DMS114 treated with DMSO at 0.1 percent for 48 hours (cell line): ENCODE data around the gene PLEKHA7.
"Not testable (repeated sequence)": the region's sequence is repeated elsewhere in the genome, so short reads cannot be mapped to it uniquely, and the experiment has no call there.

Experiments
- DNase-seq: peaks from one replicate; lab custom pipeline; 2025; ENCODE audit not compliant: unreplicated experiment; lab: John Stamatoyannopoulos, UW

PLEKHA7 gene

DNA sequence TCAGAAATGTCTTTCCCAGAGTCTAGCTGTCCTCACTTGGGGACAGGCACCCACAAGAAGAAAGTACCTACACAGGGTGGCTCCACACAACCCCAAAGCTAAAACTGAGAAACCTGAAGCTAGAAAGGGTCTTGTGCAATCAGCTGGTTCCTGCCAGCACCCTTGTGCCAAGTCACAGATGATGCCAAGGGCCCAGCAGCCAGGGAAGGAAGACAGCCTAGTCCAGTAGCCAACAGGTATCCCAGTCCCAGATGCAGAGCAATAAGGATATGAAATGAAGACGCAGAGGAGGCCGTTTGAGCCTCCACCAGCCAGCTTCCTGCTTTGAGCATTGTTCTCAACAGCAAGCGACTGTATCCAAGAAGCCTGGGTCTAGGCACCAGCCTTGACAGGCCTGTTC is 6.1 kb downstream of the PLEKHA7 start:
- DNase-seq = no peak

- no peak for DNase-seq
Observed at GRCh38 chr11:17005646-17006045, 8.6 kb downstream of the PLEKHA7 start.

GRCh38 chr11:17004486-17005148 is 9.6 kb downstream of the PLEKHA7 start:
- no peak for DNase-seq

GRCh38 chr11:17003426-17003825 is 10.8 kb downstream of the PLEKHA7 start:
- DNase-seq = no peak

DNA sequence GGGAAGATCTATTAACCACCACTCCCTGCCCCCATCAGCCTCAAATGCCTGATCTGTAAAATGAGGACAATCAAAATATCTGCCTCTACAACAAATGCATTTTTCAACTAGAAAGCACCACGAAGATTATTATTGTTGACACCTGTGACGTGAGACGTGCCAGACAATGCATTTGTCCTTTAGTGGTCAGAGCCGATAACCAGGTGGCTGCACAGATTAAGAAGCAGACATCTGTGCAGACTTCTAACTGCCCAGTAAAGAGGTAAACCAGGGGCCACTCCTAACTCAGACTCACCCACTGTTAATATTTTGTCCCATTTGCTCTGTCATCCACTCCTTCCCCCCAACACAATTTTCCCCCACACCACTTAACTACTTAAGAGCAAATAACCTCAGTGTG is 11.7 kb downstream of the PLEKHA7 start:
- no peak for DNase-seq

DNA sequence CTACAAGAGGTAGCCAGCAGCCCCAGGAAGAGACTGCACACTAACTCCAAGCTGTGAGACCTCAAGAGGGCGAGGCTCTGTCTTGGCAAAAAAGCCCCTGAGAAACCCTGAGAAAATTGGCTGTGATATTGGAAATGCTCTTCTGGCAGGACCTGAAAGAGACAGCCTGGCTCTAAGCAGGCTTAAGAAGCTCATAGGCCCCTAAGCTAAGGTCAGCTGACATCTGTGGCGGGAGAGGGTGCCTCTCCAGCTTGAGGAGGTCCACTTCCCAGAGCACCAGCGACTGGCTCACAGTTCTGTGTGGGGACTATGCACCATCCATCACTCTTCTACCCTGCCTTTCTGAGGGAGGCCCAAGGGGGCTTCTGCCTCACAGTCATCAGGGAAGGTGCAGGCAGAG is 12.4 kb downstream of the PLEKHA7 start:
- DNase-seq = no peak

DNA sequence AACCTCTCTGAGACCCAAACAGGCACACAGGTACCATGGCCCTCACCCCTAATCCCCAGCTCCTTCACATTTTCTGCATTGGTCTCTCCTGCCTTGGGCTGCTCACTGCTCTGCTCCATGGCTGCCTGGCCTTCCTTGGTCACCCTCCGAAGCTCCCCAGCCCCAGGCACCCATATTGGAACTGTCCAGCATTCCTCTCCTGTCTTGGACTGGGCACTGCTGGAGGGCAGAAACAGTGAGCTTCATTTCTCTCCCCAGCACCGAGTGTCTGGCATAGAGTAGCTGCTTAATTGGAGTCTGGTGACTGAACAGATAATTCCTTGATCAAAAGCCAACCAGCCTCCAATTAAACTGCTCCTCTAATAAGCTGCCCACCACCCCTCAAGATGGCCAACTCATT is 13.2 kb downstream of the PLEKHA7 start:
- no peak for DNase-seq

DNA sequence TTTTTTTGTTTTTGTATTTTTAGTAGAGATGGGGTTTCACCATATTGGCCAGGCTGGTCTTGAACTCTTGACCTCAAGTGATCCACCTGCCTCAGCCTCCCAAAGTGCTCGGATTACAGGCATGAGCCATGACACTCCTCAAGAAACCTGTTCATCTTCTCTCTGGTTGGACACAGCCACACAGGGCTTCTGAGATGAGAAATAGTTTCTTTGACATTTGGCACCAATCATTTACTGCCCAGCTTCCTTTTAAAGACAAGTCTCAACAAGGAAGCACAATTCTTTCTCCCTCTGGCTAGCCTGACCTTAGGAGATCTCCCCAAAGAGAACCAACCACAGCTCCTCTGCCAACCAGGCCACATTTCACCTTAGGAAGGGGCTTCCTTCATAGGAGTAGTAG is 14.0 kb downstream of the PLEKHA7 start:
- DNase-seq = not testable (repeated sequence)

- no peak for DNase-seq
Observed at GRCh38 chr11:16999116-16999515, 15.1 kb downstream of the PLEKHA7 start.

GRCh38 chr11:16997624-16998023 is 16.6 kb downstream of the PLEKHA7 start:
- DNase-seq = no peak

- DNase-seq = no peak
Observed at GRCh38 chr11:16993495-16993894, 20.7 kb downstream of the PLEKHA7 start.

GRCh38 chr11:16992846-16993245 is 21.4 kb downstream of the PLEKHA7 start:
- DNase-seq = no peak

DNA sequence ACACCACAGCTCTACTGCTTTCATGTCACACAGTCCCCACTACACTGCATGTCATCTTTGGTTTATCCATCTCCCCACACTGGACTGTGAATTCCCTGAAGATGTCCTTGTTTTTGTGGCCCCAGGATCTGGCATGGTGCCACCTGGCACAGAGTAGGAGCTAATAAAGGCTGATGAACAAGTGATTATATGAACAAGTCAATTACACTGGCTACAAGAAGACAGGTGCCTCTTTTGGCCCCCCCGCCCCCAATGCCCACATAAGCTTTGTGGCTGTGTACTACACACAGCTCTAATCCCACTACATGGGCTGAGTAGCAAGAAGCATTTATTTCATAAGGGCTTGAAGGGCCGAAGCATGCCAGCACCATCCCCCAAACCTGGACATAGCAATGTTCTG is 24.7 kb downstream of the PLEKHA7 start:
- DNase-seq = no peak

DNA sequence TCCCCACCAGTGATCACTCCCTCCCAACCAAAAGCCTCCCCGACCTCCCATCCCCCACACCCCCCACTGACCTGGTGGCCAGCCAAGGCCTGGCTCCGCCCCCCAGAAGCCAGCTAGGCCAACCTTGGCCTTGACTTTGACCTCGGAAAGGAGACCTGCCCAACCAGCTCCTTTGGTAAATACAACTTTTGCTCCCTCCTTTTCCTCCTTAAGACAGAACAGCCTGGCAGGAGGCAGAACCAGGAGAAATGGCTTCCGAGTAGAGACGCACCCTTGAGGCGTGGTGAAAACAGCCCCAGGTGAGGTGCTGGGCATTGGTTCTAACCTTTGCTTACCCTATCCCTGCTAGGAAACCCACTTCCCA is 27.0 kb downstream of the PLEKHA7 start:
- no peak for DNase-seq

GRCh38 chr11:16986434-16987204 is 27.6 kb downstream of the PLEKHA7 start:
- DNase-seq = no peak

- no peak for DNase-seq
Observed at GRCh38 chr11:16985297-16985696, 28.9 kb downstream of the PLEKHA7 start.

GRCh38 chr11:16984229-16984628 is 30.0 kb downstream of the PLEKHA7 start:
- no peak for DNase-seq

GRCh38 chr11:16982809-16983208 is 31.4 kb downstream of the PLEKHA7 start:
- DNase-seq = no peak

GRCh38 chr11:16982256-16982671 is 31.9 kb downstream of the PLEKHA7 start:
- no peak for DNase-seq

DNA sequence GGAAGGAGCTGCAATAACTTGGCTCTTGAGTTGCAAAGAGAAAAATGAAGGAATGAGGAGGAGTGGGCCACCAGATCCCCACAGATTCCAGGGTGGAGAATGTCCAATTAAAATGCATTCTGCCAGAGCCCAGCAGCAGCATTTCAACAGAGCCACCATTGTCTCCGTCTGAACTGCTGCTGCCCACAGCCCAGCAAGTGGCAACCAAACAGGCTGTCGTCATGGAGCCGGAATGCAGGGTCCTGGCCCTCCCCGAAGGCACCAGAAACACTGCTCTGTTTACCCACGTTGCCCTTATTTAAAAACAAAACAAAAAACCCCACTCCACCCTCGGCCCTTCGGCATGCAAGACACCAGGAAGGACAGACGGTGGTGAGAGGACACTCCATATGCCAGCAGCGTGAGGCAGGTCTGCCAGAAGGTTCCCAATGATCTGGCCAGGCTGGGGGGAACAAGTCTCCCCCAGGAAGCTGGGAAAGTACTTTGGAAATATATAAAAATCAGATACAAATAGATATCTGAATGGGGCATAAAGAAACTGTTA is 32.5 kb downstream of the PLEKHA7 start:
- DNase-seq = no peak

GRCh38 chr11:16979703-16980622 is 34.3 kb downstream of the PLEKHA7 start:
- no peak for DNase-seq

- no peak for DNase-seq
Observed at GRCh38 chr11:16977994-16978315, 36.3 kb downstream of the PLEKHA7 start.
